ENCODE data around the gene NELL2. TPM values are rescaled to one million over a fixed set of nuclear protein-coding genes. Genes with fewer than 3 reads are reported as not detected.

The NELL2 gene
- total RNA-seq, 1 experiment from 2014 or later, result 596 TPM

DNA sequence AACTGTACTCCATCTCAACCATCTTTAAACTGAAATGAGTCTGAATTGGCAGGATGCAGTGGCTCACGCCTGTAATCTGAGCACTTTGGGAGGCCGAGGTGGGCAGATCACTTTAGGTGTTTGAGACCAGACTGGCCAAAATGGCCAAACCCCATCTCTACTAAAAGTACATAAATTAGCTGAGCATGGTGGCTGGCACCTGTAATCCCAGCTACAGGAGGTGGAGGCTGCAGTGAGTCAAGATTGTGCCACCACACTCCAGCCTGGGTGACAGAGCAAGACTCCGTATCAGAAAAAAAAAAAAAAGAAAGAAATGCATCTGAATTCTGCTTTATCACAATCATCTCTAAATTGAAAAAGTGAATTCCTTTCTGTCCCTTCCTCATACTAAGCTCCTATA, 110.3 kb downstream of the NELL2 start:
- no peak for DNase-seq (ENCODE audit: low spot score)
- POLR2A ChIA-PET (ENCODE audit: low non-redundant PET), result interaction anchor here (0.6 kb wide), 1 partner anchor 35 kb away, joined by 3 read pairs; no protein-coding TSS in a partner anchor
- H3K27me3 ChIP-seq (replicated peaks; ENCODE audit: insufficient read depth, low read depth, low read length, poor library complexity), result no peaks in the 10 kb centered on the region
- TF ChIP-seq, protein P1, sequence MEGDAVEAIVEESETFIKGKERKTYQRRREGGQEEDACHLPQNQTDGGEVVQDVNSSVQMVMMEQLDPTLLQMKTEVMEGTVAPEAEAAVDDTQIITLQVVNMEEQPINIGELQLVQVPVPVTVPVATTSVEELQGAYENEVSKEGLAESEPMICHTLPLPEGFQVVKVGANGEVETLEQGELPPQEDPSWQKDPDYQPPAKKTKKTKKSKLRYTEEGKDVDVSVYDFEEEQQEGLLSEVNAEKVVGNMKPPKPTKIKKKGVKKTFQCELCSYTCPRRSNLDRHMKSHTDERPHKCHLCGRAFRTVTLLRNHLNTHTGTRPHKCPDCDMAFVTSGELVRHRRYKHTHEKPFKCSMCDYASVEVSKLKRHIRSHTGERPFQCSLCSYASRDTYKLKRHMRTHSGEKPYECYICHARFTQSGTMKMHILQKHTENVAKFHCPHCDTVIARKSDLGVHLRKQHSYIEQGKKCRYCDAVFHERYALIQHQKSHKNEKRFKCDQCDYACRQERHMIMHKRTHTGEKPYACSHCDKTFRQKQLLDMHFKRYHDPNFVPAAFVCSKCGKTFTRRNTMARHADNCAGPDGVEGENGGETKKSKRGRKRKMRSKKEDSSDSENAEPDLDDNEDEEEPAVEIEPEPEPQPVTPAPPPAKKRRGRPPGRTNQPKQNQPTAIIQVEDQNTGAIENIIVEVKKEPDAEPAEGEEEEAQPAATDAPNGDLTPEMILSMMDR (conservative IDR thresholded peaks at IDR 0.05; ENCODE audit: low read depth, low read length), result no peak
- TF ChIP-seq EZH2 (IDR thresholded peaks at IDR 0.05; ENCODE audit: borderline replicate concordance, low read depth, low read length, poor library complexity, severe bottlenecking), result no peak
- peaks cover 12% of the 10 kb centered on the region for H3K4me1 ChIP-seq (ENCODE audit: insufficient read depth, low read length, poor library complexity, severe bottlenecking)
- no peaks in the 10 kb centered on the region for H3K9me3 ChIP-seq (ENCODE audit: low read depth, low read length, poor library complexity, severe bottlenecking)
- CTCF ChIA-PET, result no interaction called here
- H3K4me3 ChIP-seq (ENCODE audit: low read depth, low read length, poor library complexity, severe bottlenecking), result no peak overlapping the region
- peaks cover 54% of the 10 kb centered on the region for H3K36me3 ChIP-seq (ENCODE audit: insufficient read depth, low read length, poor library complexity, severe bottlenecking)
- intact Hi-C loops (cut with micrococcal nuclease; ENCODE audit: unreplicated experiment), result no loop called here
- no peak overlapping the region for H3K27ac ChIP-seq (ENCODE audit: low read depth, low read length, poor library complexity, severe bottlenecking)
- BruUV-seq (replicated peaks), result no TSS peak

DNA sequence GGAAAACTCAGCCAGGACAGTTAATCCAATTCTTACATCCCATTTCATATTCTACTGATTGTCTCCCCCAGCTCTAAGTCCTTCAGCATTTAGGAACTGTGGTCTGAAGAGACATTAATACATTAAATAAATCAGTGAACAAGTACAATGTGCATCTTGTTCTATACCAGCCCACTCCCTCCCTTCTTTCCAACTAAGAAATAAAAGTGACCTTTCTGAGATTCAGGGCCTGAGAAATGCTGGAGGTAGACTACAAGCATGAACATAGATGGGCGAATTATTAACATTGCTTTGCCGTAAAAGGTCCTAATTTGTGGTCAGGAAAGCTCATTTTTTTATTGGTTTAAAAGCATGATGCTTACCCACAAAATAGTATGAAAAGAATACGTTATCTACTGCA, 113.1 kb downstream of the NELL2 start:
- intact Hi-C loops (cut with micrococcal nuclease; ENCODE audit: unreplicated experiment), result no loop called here

DNA sequence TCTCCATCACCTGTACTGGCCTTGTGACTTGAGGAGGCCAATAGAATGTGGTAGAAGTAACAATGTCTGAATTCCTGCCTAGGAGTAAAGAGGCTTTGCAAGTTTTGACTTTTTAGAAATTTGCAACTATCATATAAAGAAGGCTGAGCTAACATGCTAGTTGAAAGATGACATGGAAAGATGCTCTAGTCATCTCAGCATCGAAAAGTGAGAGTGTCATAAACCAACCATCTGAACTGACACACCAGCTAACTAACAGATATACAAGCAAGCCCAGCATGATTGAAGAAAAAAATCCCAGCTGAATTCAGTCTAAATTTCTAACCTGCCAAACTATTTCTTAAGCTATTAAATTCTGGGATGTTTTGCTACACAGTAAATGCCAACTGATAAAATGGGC, 116.8 kb downstream of the NELL2 start:
- CTCF ChIA-PET, result no interaction called here
- TF ChIP-seq, protein P1 (conservative IDR thresholded peaks at IDR 0.05; ENCODE audit: low read depth, low read length), result no peak
- TF ChIP-seq EZH2 (IDR thresholded peaks at IDR 0.05; ENCODE audit: borderline replicate concordance, low read depth, low read length, poor library complexity, severe bottlenecking), result no peak
- DNase-seq (ENCODE audit: low spot score), result no peak
- Histone ChIP-seq H3K36me3 (ENCODE audit: insufficient read depth, low read length, poor library complexity, severe bottlenecking) (peaks cover 41% of the 10 kb centered on the region), H3K4me1 (ENCODE audit: insufficient read depth, low read length, poor library complexity, severe bottlenecking) (peaks cover 3% of the 10 kb centered on the region), H3K4me3 (ENCODE audit: low read depth, low read length, poor library complexity, severe bottlenecking) (no peak overlapping the region), H3K27ac (ENCODE audit: low read depth, low read length, poor library complexity, severe bottlenecking) (no peak overlapping the region), H3K9me3 (ENCODE audit: low read depth, low read length, poor library complexity, severe bottlenecking) (no peaks in the 10 kb centered on the region), H3K27me3 (replicated peaks; ENCODE audit: insufficient read depth, low read depth, low read length, poor library complexity) (no peaks in the 10 kb centered on the region)
- POLR2A ChIA-PET (ENCODE audit: low non-redundant PET), result no interaction called here
- intact Hi-C loops (cut with micrococcal nuclease; ENCODE audit: unreplicated experiment), result no loop called here
- BruUV-seq (replicated peaks), result no TSS peak

More for the DNA sequence above, 113.1 kb downstream of the NELL2 start:
- Histone ChIP-seq H3K27me3 (replicated peaks; ENCODE audit: insufficient read depth, low read depth, low read length, poor library complexity) (no peaks in the 10 kb centered on the region), H3K4me1 (ENCODE audit: insufficient read depth, low read length, poor library complexity, severe bottlenecking) (peaks cover 3% of the 10 kb centered on the region), H3K27ac (ENCODE audit: low read depth, low read length, poor library complexity, severe bottlenecking) (no peak overlapping the region), H3K4me3 (ENCODE audit: low read depth, low read length, poor library complexity, severe bottlenecking) (no peak overlapping the region), H3K36me3 (ENCODE audit: insufficient read depth, low read length, poor library complexity, severe bottlenecking) (peaks cover 47% of the 10 kb centered on the region), H3K9me3 (ENCODE audit: low read depth, low read length, poor library complexity, severe bottlenecking) (no peaks in the 10 kb centered on the region)
- ChIA-PET POLR2A (ENCODE audit: low non-redundant PET) (no interaction called here), CTCF (no interaction called here)
- DNase-seq (ENCODE audit: low spot score), result no peak
- no TSS peak for BruUV-seq (replicated peaks)
- TF ChIP-seq, protein P1 (conservative IDR thresholded peaks at IDR 0.05; ENCODE audit: low read depth, low read length), result no peak
- no peak for TF ChIP-seq EZH2 (IDR thresholded peaks at IDR 0.05; ENCODE audit: borderline replicate concordance, low read depth, low read length, poor library complexity, severe bottlenecking)

Measured in A673 (cell line).